Liver (tissue), 9 donors: Measurements from ENCODE around the gene SEMA4F. TPM values are rescaled to one million over a fixed set of nuclear protein-coding genes. Genes with fewer than 3 reads are reported as not detected.

Experiments
- DNase-seq: peaks from one replicate; pipeline ENCODE4 v3.0.0-alpha.2; 2017; ENCODE audit warnings: low spot score
- H3K27ac ChIP-seq, 2 donors: one replicate each; pipeline ENCODE4 v1.7.0; 2013; ENCODE audit warnings: inconsistent platforms in 2 of 2, low read length in 2 of 2, control low read depth in 1 of 2, low read depth in 1 of 2, mild to moderate bottlenecking in 1 of 2
- H3K27me3 ChIP-seq, 4 donors: one replicate each; pipeline versions ENCODE4 v1.6.1 to v1.7.0; 2013; ENCODE audit warnings: low read length in 3 of 4, inconsistent platforms in 1 of 4, mild to moderate bottlenecking in 1 of 4, moderate library complexity in 1 of 4; ENCODE audit not compliant: control insufficient read depth in 4 of 4, insufficient read depth in 4 of 4
- H3K36me3 ChIP-seq, 4 donors: one replicate each; pipeline versions ENCODE4 v1.6.1 to v1.7.0; 2013; ENCODE audit warnings: low read length in 3 of 4, mild to moderate bottlenecking in 3 of 4, low read depth in 1 of 4, moderate library complexity in 1 of 4; ENCODE audit not compliant: control insufficient read depth in 4 of 4, insufficient read depth in 3 of 4
- H3K4me1 ChIP-seq, 4 donors: one replicate each; pipeline versions ENCODE4 v1.6.1 to v1.7.0; 2013; ENCODE audit warnings: low read length in 3 of 4, mild to moderate bottlenecking in 3 of 4, moderate library complexity in 1 of 4; ENCODE audit not compliant: control insufficient read depth in 4 of 4, insufficient read depth in 4 of 4
- H3K4me3 ChIP-seq, 3 donors: one replicate each; pipeline versions ENCODE4 v1.6.1 to v1.7.0; 2013; ENCODE audit warnings: low read length in 3 of 3, control low read depth in 1 of 3, low read depth in 1 of 3, mild to moderate bottlenecking in 1 of 3
- H3K9ac ChIP-seq, 2 donors: one replicate each; pipeline ENCODE4 v1.7.0; 2013; ENCODE audit warnings: low read length in 2 of 2, mild to moderate bottlenecking in 2 of 2, moderate library complexity in 2 of 2, control low read depth in 1 of 2, low read depth in 1 of 2
- H3K9me3 ChIP-seq, 4 donors: one replicate each; pipeline versions ENCODE4 v1.6.1 to v1.7.0; 2013; ENCODE audit warnings: low read length in 3 of 4; ENCODE audit not compliant: control insufficient read depth in 4 of 4
- EGR1 ChIP-seq, 2 donors: IDR thresholded peaks; 2 replicates each; pipeline ENCODE4 v1.6.1; 2016 to 2018; ENCODE audit warnings: antibody characterized with exemption in 2 of 2, low read depth in 2 of 2
- FOXA2 ChIP-seq: IDR thresholded peaks from 2 replicates; pipeline ENCODE4 v1.6.1; 2016; ENCODE audit warnings: antibody characterized with exemption
- GABPA ChIP-seq, 2 donors: IDR thresholded peaks in 1 of 2; conservative IDR thresholded peaks in 1 of 2; 2 replicates each; pipeline ENCODE4 v1.6.1; 2016; ENCODE audit warnings: antibody characterized with exemption in 2 of 2, mild to moderate bottlenecking in 1 of 2, moderate library complexity in 1 of 2
- HNF4A ChIP-seq, 2 donors: conservative IDR thresholded peaks; 2 replicates each; pipeline ENCODE4 v1.6.1; 2016; ENCODE audit warnings: antibody characterized with exemption in 2 of 2, mild to moderate bottlenecking in 2 of 2
- NR2F2 ChIP-seq: IDR thresholded peaks from 2 replicates; pipeline ENCODE4 v1.6.1; 2016; ENCODE audit warnings: antibody characterized with exemption
- TAF1 ChIP-seq: conservative IDR thresholded peaks from 2 replicates; pipeline ENCODE4 v1.6.1; 2016; ENCODE audit warnings: antibody characterized with exemption, mild to moderate bottlenecking
- YY1 ChIP-seq: IDR thresholded peaks from 2 replicates; pipeline ENCODE4 v1.6.1; 2016; ENCODE audit warnings: antibody characterized with exemption, mild to moderate bottlenecking
- WGBS: extraction: QIAGEN DNeasy Blood & Tissue Kit; methylation state at CpG from one replicate; pipeline ENCODE4 v1.1.7; 2013; 5-methylcytosine and 5-hydroxymethylcytosine counted together
- polyA plus RNA-seq, 2 donors: library from polyadenylated mRNA; stranded (reverse) in 1 of 2; unstranded in 1 of 2; fragments of 200-250 nt in 1 of 2; fragments of >200 nt in 1 of 2; fragmentation: Nextera tagmentation in 1 of 2; extraction: Ambion mirVana in 1 of 2; gene quantifications; one replicate each; pipeline versions ENCODE4 v1.2.1 to v1.2.3, GENCODE V29; 2013 to 2015
- total RNA-seq, 2 donors: library from RNA; depleted of rRNA; stranded (reverse); fragments of >200 nt; gene quantifications; one replicate each; pipeline ENCODE4 v1.2.3, GENCODE V29; 2014
- TF ChIP-seq, protein P1 (sequence below): IDR thresholded peaks from 2 replicates; pipeline ENCODE4 v1.6.1; 2016; ENCODE audit warnings: antibody characterized with exemption, mild to moderate bottlenecking
- TF ChIP-seq, protein P2 (sequence below): IDR thresholded peaks from 2 replicates; pipeline ENCODE4 v1.6.1; 2016; ENCODE audit warnings: antibody characterized with exemption
- TF ChIP-seq, protein P3 (sequence below): IDR thresholded peaks from 2 replicates; pipeline ENCODE4 v1.6.1; 2016; ENCODE audit warnings: antibody characterized with exemption
- donor health status: healthy.
- donor health status: healthy.
- donor health status: healthy.
- donor health status: healthy.
- donor health status: healthy.

SEMA4F gene
- total and polyA plus RNA-seq, 4 donors, result 0.57 to 1.1 (median 0.96) TPM

DNA sequence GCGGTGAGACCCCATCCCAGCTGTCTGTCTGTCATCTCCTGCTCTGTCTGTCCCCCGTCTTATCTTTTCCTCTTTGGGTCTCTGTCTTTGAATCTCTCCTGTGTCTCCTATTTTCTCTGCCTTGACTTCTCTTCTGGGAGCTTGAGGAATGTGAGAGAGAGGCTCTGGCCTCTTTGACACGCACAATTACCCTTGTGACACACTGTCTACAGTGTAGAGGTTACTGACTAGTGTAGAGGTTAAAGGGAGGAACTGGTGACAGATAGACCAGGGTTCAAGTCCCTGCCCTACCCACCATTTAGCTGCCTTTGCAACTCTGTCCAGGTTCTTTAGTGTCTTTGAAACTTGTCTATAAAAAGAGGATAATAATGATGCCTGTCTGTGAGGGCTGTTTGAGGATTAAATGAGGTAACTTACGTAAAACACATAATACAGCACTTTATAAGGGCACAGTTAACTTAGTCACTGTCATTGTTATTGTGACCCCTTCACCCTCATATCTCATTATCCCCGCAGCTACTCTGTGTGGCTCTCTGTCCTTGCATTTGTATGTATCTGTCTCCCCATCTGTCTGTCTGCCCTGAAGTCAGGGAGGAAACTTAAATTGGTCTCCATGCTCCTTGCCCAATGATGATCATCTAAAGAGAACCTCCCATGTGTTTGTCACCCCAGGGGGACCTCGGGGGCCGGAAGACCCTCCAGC, 19.9 kb downstream of the SEMA4F start (continued):
- TF ChIP-seq, protein P1, sequence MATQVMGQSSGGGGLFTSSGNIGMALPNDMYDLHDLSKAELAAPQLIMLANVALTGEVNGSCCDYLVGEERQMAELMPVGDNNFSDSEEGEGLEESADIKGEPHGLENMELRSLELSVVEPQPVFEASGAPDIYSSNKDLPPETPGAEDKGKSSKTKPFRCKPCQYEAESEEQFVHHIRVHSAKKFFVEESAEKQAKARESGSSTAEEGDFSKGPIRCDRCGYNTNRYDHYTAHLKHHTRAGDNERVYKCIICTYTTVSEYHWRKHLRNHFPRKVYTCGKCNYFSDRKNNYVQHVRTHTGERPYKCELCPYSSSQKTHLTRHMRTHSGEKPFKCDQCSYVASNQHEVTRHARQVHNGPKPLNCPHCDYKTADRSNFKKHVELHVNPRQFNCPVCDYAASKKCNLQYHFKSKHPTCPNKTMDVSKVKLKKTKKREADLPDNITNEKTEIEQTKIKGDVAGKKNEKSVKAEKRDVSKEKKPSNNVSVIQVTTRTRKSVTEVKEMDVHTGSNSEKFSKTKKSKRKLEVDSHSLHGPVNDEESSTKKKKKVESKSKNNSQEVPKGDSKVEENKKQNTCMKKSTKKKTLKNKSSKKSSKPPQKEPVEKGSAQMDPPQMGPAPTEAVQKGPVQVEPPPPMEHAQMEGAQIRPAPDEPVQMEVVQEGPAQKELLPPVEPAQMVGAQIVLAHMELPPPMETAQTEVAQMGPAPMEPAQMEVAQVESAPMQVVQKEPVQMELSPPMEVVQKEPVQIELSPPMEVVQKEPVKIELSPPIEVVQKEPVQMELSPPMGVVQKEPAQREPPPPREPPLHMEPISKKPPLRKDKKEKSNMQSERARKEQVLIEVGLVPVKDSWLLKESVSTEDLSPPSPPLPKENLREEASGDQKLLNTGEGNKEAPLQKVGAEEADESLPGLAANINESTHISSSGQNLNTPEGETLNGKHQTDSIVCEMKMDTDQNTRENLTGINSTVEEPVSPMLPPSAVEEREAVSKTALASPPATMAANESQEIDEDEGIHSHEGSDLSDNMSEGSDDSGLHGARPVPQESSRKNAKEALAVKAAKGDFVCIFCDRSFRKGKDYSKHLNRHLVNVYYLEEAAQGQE, result no peak
- TF ChIP-seq FOXA2 (no peak), NR2F2 (no peak), GABPA (IDR thresholded peaks at IDR 0.05 in 1 of 2, conservative IDR thresholded peaks at IDR 0.05 in 1 of 2) (no peak), EGR1 (IDR thresholded peaks at IDR 0.05; ENCODE audit: low read depth in 2 of 2) (no peak), TAF1 (no peak)
- TF ChIP-seq, protein P2, sequence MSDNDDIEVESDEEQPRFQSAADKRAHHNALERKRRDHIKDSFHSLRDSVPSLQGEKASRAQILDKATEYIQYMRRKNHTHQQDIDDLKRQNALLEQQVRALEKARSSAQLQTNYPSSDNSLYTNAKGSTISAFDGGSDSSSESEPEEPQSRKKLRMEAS, result no peak
- TF ChIP-seq, protein P3, sequence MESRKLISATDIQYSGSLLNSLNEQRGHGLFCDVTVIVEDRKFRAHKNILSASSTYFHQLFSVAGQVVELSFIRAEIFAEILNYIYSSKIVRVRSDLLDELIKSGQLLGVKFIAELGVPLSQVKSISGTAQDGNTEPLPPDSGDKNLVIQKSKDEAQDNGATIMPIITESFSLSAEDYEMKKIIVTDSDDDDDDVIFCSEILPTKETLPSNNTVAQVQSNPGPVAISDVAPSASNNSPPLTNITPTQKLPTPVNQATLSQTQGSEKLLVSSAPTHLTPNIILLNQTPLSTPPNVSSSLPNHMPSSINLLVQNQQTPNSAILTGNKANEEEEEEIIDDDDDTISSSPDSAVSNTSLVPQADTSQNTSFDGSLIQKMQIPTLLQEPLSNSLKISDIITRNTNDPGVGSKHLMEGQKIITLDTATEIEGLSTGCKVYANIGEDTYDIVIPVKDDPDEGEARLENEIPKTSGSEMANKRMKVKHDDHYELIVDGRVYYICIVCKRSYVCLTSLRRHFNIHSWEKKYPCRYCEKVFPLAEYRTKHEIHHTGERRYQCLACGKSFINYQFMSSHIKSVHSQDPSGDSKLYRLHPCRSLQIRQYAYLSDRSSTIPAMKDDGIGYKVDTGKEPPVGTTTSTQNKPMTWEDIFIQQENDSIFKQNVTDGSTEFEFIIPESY, result no peak

DNA sequence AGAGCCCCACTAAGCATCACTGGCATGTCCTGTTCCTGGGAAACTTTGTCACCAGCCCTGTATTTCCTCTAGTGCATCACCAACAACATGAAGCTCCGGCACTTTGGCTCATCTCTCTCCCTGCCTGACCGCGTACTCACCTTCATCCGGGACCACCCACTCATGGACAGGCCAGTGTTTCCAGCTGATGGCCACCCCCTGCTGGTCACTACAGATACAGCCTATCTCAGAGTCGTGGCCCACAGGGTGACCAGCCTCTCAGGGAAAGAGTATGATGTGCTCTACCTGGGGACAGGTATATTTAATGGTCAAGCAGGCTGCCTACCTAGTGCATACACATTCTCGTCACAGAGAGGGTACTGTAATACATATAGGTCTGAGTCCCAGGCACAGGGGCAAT, 21.0 kb downstream of the SEMA4F start:
- H3K4me1 ChIP-seq, result no peaks in the 10 kb centered on the region

DNA sequence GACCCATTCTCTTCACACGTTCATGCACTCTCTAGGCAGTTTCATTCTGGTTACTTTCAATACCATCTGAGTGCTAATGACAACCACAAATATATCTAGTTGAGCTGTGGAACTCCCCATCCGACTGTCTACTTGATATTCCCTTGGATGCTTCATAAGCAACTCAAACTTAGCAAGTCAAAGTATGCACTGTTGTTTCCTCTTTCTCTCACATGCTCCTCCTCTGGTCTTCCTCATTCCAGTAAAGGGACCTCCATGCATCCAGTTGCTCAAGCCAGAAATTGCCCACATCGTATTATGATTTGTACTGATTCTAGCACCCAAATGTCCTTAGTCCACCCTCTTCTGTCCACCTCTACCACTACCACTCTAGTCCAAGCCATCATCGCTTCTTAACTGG, 22.3 kb downstream of the SEMA4F start:
- Histone ChIP-seq H3K9me3 (no peaks in the 10 kb centered on the region), H3K4me1 (no peaks in the 10 kb centered on the region), H3K36me3 (no peaks in the 10 kb centered on the region), H3K9ac (no peak overlapping the region), H3K27me3 (no peaks in the 10 kb centered on the region), H3K4me3 (no peak overlapping the region), H3K27ac (no peak overlapping the region)
- 87% methylated on average over 4 of the region's 4 CpGs for WGBS
- DNase-seq, result no peak
- no peak for TF ChIP-seq GABPA (IDR thresholded peaks at IDR 0.05 in 1 of 2, conservative IDR thresholded peaks at IDR 0.05 in 1 of 2)

More for the DNA sequence above, 21.0 kb downstream of the SEMA4F start:
- no peak for DNase-seq
- H3K27ac ChIP-seq, result no peak overlapping the region
- no peak for TF ChIP-seq YY1
- no peak for TF ChIP-seq HNF4A (conservative IDR thresholded peaks at IDR 0.05)
- no peak for TF ChIP-seq EGR1 (IDR thresholded peaks at IDR 0.05; ENCODE audit: low read depth in 2 of 2)
- TF ChIP-seq, protein P3, result no peak
- no peaks in the 10 kb centered on the region for H3K27me3 ChIP-seq
- no peaks in the 10 kb centered on the region for H3K36me3 ChIP-seq
- WGBS, result 83% methylated on average over 6 of the region's 6 CpGs
- H3K4me3 ChIP-seq, result no peak overlapping the region
- H3K9ac ChIP-seq, result no peak overlapping the region
- H3K9me3 ChIP-seq, result no peaks in the 10 kb centered on the region
